ENCODE results near the gene GAPVD1. TPM values are rescaled to one million over a fixed set of nuclear protein-coding genes. Genes with fewer than 3 reads are reported as not detected.

Gene GAPVD1
- total RNA-seq, 8 experiments from 2014 or later: 29.9 to 69.7 (median 41.2) TPM

DNA sequence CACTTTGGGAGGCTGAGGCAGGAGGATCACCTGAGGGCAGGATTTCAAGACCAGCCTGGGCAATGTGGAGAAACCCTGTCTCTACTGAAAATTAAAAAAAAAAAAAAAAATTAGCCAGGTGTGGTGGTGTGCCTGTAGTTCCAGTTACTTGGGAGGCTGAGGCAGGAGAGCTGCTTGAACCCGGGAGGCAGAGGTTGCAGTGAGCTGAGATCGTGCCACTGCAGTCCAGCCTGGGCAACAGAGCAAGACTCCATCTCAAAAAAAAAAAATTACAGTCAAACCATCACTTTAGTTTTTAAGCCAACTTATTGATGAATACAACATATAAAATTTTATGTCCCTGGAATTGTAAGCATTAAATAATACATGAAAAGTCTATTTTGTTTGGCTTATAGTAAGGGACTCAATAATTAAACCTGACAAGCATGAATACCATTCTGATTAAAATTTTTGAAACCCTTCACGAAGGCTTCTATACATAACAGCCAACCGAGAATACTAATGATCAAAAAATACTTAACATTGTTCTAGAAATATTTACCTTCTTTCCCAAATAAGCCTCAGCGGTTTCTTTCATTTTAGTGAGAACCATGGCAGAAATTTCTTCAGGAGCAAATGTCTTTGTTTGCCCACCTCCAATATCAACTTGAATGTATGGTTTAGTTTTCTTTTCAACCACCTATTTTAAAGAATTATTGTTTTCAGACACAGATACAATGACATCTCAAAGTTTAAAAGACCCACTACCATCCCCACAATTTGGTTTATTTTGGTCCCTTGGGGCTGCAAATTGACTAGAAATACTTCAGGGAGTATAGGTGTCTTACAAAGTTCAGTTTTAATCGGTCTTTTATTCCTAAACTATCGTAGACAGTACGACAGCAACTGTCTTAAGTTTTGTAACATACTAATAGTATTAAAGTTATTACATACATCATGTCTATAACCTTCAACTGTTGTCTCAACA is 21.7 kb upstream of the GAPVD1 start:
- H3K27ac ChIP-seq: no peak overlapping the region
- in situ Hi-C loops (cut with MboI; ENCODE audit: low pct_unique_long_range_greater_than_20kb in 2 of 9, low sequenced_read_pairs in 9 of 9, unreplicated experiment in 9 of 9): no loop called here
- peaks cover 39 to 50% of the 10 kb centered on the region in 2 donors for H3K4me1 ChIP-seq (replicated peaks in 1 of 2)
- ATAC-seq (replicated peaks in 6 of 8): no peak
- 0 to 45% (median 18%) methylated on average over 1 to 8 of the region's 8 CpGs for WGBS, 10 experiments
- H3K4me3 ChIP-seq: peak overlapping the region; percentile 69 to 84 (median 78)

- ATAC-seq (replicated peaks in 6 of 8): peak in 2 of 8 experiments; percentile 1
- Histone ChIP-seq H3K4me1 (replicated peaks in 1 of 2) (peaks cover 35 to 43% of the 10 kb centered on the region in 2 donors), H3K4me3 (peak overlapping the region; percentile 69 to 84 (median 78)), H3K27ac (peak overlapping the region; percentile 87 to 89)
- 0% methylated on average over 3 to 13 of the region's 33 CpGs; no CpG with 5 or more reads in 4 of the 10 experiments for WGBS, 10 experiments
- in situ Hi-C loops (cut with MboI; ENCODE audit: low pct_unique_long_range_greater_than_20kb in 2 of 9, low sequenced_read_pairs in 9 of 9, unreplicated experiment in 9 of 9): no loop called here
Observed at GRCh38 chr9:125240649-125240999, 21.0 kb upstream of the GAPVD1 start.

DNA sequence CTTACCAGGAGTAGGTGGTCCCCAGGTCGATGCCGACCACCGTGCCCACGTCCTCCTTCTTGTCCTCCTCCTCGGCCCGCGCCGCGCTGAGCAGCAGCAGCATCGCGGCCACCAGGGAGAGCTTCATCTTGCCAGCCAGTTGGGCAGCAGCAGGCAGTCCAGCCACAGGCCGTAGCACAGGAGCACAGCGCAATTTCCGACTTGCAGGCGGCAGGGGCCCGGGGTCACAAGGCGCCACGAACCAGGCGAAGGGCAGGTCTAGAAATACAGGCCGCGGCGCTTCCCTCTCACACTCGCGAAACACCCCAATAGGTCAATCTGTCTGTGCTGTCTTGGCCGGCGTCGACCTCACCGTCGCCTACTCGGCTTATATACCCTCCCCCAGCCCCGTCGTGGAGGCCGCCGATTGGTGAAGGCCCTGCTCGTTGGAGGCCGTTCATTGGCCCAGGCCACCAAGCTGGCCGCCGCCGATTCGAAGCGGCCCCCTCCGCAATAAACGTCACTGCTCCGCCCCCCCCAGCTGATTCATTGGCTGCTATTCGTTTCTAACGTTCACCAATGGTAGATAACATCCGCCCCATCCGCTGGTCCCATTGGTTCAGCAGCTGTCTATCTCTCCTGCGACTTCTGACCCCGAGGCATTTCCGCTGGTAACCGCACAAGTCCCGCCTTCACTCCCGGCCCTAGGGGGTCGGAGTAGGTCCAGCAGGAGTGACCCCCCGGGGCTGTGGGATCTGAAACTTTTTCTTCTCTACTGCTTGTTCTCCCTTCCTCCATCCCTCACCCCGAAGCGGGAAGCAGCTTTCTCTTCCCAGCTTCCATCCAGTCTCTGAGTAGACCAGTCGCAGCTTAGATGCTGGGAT is 20.4 kb upstream of the GAPVD1 start, which contains the start of gene HSPA5:
TSS of gene HSPA5 (minus strand) at position 344 of the 863 bp plus-strand sequence. CDS start at position 127, 217 bp downstream.
- peak within 1 kb of the TSS; percentile 89 to 91 for H3K27ac ChIP-seq
- H3K4me3 ChIP-seq: peak within 1 kb of the TSS; percentile 71 to 84 (median 78)
- in situ Hi-C loops (cut with MboI; ENCODE audit: low pct_unique_long_range_greater_than_20kb in 2 of 9, low sequenced_read_pairs in 9 of 9, unreplicated experiment in 9 of 9): no loop called here
- peak; percentile 85 to 95 (median 94) for ATAC-seq (replicated peaks in 6 of 8)
- 0 to 2% (median 2%) methylated on average over 2 to 18 of the region's 59 CpGs; no CpG with 5 or more reads in 5 of the 10 experiments for WGBS, 10 experiments
- peaks cover 30 to 37% of the 10 kb centered on the region in 2 donors for H3K4me1 ChIP-seq (replicated peaks in 1 of 2)

- H3K27ac ChIP-seq: peak overlapping the region; percentile 89 to 91
- WGBS, 10 experiments: 0 to 71% (median 32%) methylated on average over 2 to 22 of the region's 27 CpGs
- H3K4me1 ChIP-seq (replicated peaks in 1 of 2): peaks cover 24 to 30% of the 10 kb centered on the region in 2 donors
- in situ Hi-C loops (cut with MboI; ENCODE audit: low pct_unique_long_range_greater_than_20kb in 2 of 9, low sequenced_read_pairs in 9 of 9, unreplicated experiment in 9 of 9): no loop called here
- ATAC-seq (replicated peaks in 6 of 8): peak; percentile 3 to 10 (median 7)
- peak overlapping the region; percentile 55 to 84 (median 74) for H3K4me3 ChIP-seq
Observed at GRCh38 chr9:125241863-125242739, 19.5 kb upstream of the GAPVD1 start.

DNA sequence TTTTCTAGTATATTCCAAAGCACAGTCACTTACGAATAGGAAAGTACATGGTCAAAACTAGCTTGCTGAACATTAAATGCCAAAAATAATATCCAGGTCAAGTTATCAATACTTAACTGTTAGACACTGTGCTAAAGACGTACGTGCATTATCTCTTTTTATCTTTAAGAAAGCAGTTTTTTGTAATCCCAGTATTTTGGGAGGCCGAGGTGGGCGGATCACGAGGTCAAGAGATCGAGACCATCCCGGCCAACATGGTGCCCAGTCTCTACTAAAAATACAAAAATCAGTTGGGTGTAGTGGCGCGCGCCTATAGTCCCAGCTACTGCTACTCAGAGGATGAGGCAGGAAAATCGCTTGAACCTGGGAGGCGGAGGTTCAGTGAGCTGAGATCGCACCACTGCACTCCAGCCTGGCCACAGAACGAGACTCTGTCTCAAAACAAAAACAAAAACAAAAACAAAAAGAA is 17.8 kb upstream of the GAPVD1 start:
- 84 to 100% (median 94%) methylated on average over 2 to 15 of the region's 15 CpGs for WGBS, 10 experiments
- in situ Hi-C loops (cut with MboI; ENCODE audit: low pct_unique_long_range_greater_than_20kb in 2 of 9, low sequenced_read_pairs in 9 of 9, unreplicated experiment in 9 of 9): no loop called here
- no peak overlapping the region for H3K27ac ChIP-seq
- peaks cover 8 to 15% of the 10 kb centered on the region in 2 donors for H3K4me1 ChIP-seq (replicated peaks in 1 of 2)
- no peak for ATAC-seq (replicated peaks in 6 of 8)
- H3K4me3 ChIP-seq: no peak overlapping the region

DNA sequence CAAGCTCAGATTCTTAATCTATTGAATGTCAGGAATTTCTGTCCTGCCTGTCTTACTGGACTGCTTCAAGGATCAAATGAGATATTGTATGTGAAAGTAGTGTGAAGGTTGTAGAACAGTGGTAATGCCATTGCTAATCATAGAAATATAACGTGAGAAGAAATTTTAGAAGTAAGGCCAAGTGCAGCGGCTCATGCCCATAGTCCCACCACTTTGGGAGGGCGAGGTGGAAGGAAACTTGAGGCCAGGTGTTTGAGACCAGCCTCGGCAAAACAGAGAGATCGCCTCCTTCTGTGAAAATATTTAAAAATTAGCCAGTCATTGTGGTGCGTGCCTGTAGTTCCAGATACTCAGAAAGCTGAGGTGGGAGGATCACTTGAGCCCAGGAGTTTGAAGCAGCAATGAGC is 15.4 kb upstream of the GAPVD1 start:
- no peak for ATAC-seq (replicated peaks in 6 of 8)
- Histone ChIP-seq H3K4me1 (replicated peaks in 1 of 2) (peaks cover 0 to 4% of the 10 kb centered on the region in 2 donors), H3K27ac (no peak overlapping the region), H3K4me3 (no peak overlapping the region)
- in situ Hi-C loops (cut with MboI; ENCODE audit: low pct_unique_long_range_greater_than_20kb in 2 of 9, low sequenced_read_pairs in 9 of 9, unreplicated experiment in 9 of 9): no loop called here
- WGBS, 10 experiments: 75 to 93% (median 88%) methylated on average over 3 to 6 of the region's 6 CpGs; no CpG with 5 or more reads in 4 of the 10 experiments

- H3K4me3 ChIP-seq: no peak overlapping the region
- no peaks in the 10 kb centered on the region for H3K4me1 ChIP-seq (replicated peaks in 1 of 2)
- in situ Hi-C loops (cut with MboI; ENCODE audit: low pct_unique_long_range_greater_than_20kb in 2 of 9, low sequenced_read_pairs in 9 of 9, unreplicated experiment in 9 of 9): no loop called here
- H3K27ac ChIP-seq: no peak overlapping the region
- no peak for ATAC-seq (replicated peaks in 6 of 8)
Observed at GRCh38 chr9:125254231-125254630, 7.4 kb upstream of the GAPVD1 start.

DNA sequence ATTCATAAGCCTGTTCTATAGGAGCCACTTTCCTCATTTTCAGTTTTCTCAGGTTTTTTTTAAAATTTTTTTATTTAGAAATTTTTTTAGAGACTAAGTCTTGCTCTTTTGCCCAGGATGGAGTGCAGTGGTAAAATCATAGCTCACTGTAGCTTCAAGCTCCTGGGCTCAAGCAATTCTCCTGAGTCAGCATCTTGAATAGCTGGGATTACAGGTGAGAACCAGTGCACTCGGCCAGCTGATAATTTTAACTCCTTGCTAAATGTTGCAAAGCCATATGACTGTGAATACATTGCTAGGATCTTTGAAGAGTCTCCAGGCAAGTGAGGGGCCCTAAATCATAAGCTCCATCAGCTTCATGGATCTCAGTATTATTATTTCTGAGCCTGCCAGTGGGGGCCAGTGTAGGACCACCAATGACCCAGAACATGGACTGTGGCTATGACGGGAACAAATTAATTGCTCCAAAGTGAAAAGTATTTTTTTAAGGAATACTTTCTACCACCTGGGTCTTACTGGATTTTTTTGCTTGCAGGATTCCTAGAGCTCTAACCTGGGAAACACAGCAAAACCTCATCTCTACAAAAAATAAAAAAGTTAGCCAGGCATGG is 5.7 kb upstream of the GAPVD1 start:
- Histone ChIP-seq H3K4me3 (no peak overlapping the region), H3K4me1 (replicated peaks in 1 of 2) (no peaks in the 10 kb centered on the region), H3K27ac (no peak overlapping the region)
- in situ Hi-C loops (cut with MboI; ENCODE audit: low pct_unique_long_range_greater_than_20kb in 2 of 9, low sequenced_read_pairs in 9 of 9, unreplicated experiment in 9 of 9): no loop called here
- WGBS, 10 experiments: 0 to 64% (median 35%) methylated on average over 1 to 2 of the region's 2 CpGs; no CpG with 5 or more reads in 2 of the 10 experiments
- peak in 4 of 8 experiments; percentile 41 to 87 (median 48) for ATAC-seq (replicated peaks in 6 of 8)

- ATAC-seq (replicated peaks in 6 of 8): no peak
- Histone ChIP-seq H3K27ac (no peak overlapping the region), H3K4me3 (no peak overlapping the region), H3K4me1 (replicated peaks in 1 of 2) (peaks cover 5 to 11% of the 10 kb centered on the region in 2 donors)
- in situ Hi-C loops (cut with MboI; ENCODE audit: low pct_unique_long_range_greater_than_20kb in 2 of 9, low sequenced_read_pairs in 9 of 9, unreplicated experiment in 9 of 9): no loop called here
- WGBS, 10 experiments: 72 to 100% (median 90%) methylated on average over 2 to 6 of the region's 6 CpGs
Observed at GRCh38 chr9:125258160-125258785, 3.4 kb upstream of the GAPVD1 start.

GRCh38 chr9:125258832-125259534 is 2.6 kb upstream of the GAPVD1 start:
- no peak for ATAC-seq (replicated peaks in 6 of 8)
- H3K4me1 ChIP-seq (replicated peaks in 1 of 2): peaks cover 5 to 11% of the 10 kb centered on the region in 2 donors
- in situ Hi-C loops (cut with MboI; ENCODE audit: low pct_unique_long_range_greater_than_20kb in 2 of 9, low sequenced_read_pairs in 9 of 9, unreplicated experiment in 9 of 9): no loop called here
- H3K27ac ChIP-seq: no peak overlapping the region
- no peak overlapping the region for H3K4me3 ChIP-seq
- 0 to 89% (median 68%) methylated on average over 1 to 2 of the region's 2 CpGs; no CpG with 5 or more reads in 2 of the 10 experiments for WGBS, 10 experiments

DNA sequence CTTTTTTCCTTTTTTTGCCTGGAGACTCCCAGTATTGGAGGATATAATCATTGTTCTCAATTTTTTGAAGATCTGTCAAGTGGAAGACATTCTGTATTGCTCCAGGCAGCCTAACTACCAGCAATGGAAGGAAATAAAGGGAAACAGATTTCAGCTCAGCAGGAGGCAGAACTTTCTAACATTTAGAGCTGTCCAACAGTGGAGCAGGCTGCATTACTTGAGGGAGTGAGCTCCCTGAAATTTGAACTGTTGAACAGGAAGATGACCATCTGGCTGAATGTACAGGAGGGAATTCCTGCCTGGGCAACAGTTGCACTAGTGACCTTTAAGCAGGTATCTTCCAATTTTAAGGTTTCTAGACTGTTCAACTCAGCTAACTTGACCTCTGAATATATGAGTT is 1.1 kb upstream of the GAPVD1 start:
- H3K4me1 ChIP-seq (replicated peaks in 1 of 2): peaks cover 5 to 11% of the 10 kb centered on the region in 2 donors
- in situ Hi-C loops (cut with MboI; ENCODE audit: low pct_unique_long_range_greater_than_20kb in 2 of 9, low sequenced_read_pairs in 9 of 9, unreplicated experiment in 9 of 9): no loop called here
- no peak overlapping the region for H3K4me3 ChIP-seq
- no peak overlapping the region for H3K27ac ChIP-seq
- ATAC-seq (replicated peaks in 6 of 8): no peak
